ENCODE results near the gene FAM3D. TPM values are rescaled to one million over a fixed set of nuclear protein-coding genes. Genes with fewer than 3 reads are reported as not detected.

Gene FAM3D
- total RNA-seq, 1 experiment from 2014 or later: 0.32 TPM

DNA sequence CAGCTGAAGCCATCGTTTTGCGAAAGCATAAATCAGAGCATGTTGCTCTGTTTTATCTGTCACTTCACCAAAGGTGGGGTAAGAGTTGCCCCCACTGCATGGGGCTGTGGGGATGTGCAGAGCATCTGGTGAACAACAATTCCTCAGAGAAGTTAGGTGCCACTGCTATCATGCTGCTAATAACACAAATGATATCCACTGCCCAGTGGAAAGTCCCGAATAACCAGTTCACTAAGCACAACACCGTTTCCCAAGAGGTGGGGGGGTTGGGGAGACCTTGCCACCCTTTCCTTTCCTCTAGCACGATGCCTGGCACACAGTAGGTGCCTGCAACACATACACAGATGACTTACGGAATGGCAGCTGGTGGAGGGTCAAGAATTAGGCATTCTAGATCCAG, 38.6 kb downstream of the FAM3D start:
- RAD21 ChIA-PET (ENCODE audit: low non-redundant PET in 1 of 2, low total read pairs in 2 of 2, uncharacterized antibody in 2 of 2, unreplicated experiment in 2 of 2): no interaction called here
- no peak overlapping the region for H2AFZ ChIP-seq (ENCODE audit: low read depth, low read length, poor library complexity, severe bottlenecking)

DNA sequence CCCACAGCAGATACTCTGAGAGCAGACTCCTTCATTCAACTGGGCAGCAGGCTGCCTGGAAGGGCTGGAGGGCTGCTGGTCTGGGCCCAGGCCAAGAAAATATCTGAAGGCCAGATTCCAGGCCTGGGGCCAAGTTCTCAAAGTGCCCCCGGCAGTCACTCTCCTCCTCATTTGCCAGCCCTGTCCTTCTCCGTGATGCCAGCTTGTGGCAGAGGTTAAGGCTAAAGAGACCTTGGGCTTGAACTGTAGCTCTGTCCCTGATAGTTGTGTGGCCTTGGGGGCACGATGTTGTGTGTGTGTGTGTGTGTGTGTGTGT, 39.0 kb downstream of the FAM3D start:
- no peaks in the 10 kb centered on the region for H3K9me3 ChIP-seq (ENCODE audit: control insufficient read depth in 1 of 2, insufficient read depth in 1 of 2, low read depth in 1 of 2, low read length in 2 of 2)
- POLR2A ChIA-PET: no interaction called here
- H2AFZ ChIP-seq (ENCODE audit: low read depth, low read length, poor library complexity, severe bottlenecking): no peak overlapping the region
- intact Hi-C loops (cut with micrococcal nuclease): no loop called here
- no TSS peak for BruUV-seq (replicated peaks)
- H3K79me2 ChIP-seq (ENCODE audit: insufficient read depth, low read length): no peaks in the 10 kb centered on the region
- no peaks in the 10 kb centered on the region for H3K36me3 ChIP-seq (ENCODE audit: control insufficient read depth in 1 of 2, insufficient read depth in 2 of 2, low read length in 2 of 2)
- H3K9ac ChIP-seq (ENCODE audit: low read length): no peak overlapping the region
- no peak overlapping the region for H3K4me3 ChIP-seq (replicated peaks in 1 of 2; ENCODE audit: low read depth in 1 of 2, low read length in 2 of 2)
- peaks cover 0 to 3% of the 10 kb centered on the region in 2 experiments; a peak in 1 of 4 replicates for H3K4me1 ChIP-seq (ENCODE audit: control insufficient read depth in 1 of 2, insufficient read depth in 2 of 2, low read length in 2 of 2)
- H3K27me3 ChIP-seq (ENCODE audit: insufficient read depth, low read length): no peaks in the 10 kb centered on the region
- H3K27ac ChIP-seq (ENCODE audit: low read depth, low read length): no peak overlapping the region
- ATAC-seq (no peak), DNase-seq (ENCODE audit: low read depth, low spot score) (no peak)
- RAD21 ChIA-PET (ENCODE audit: low non-redundant PET in 1 of 2, low total read pairs in 2 of 2, uncharacterized antibody in 2 of 2, unreplicated experiment in 2 of 2): no interaction called here
- H3K4me2 ChIP-seq (ENCODE audit: low read length): no peak overlapping the region
- CTCF ChIA-PET: interaction anchor here (0.7 to 1.5 kb wide), 2 partner anchors 11 to 58 kb away, joined by 4 read pairs; no protein-coding TSS in a partner anchor
- TF ChIP-seq EZH2phosphoT487 (IDR thresholded peaks at IDR 0.05; ENCODE audit: borderline replicate concordance): no peak
- no peak for TF ChIP-seq CBX3 (IDR thresholded peaks at IDR 0.05; ENCODE audit: low read depth)
- no peak for TF ChIP-seq JUND (IDR thresholded peaks at IDR 0.05)
- no peak for TF ChIP-seq FOSL1 (IDR thresholded peaks at IDR 0.05; ENCODE audit: low read depth)
- TF ChIP-seq POLR2A (IDR thresholded peaks at IDR 0.05; ENCODE audit: borderline replicate concordance, extremely low read depth, insufficient read depth, insufficient read length): no peak
- no peak for TF ChIP-seq TCF7L2 (IDR thresholded peaks at IDR 0.05; ENCODE audit: borderline replicate concordance, extremely low read depth, insufficient read depth, insufficient read length)
- H3K9me2 ChIP-seq (ENCODE audit: insufficient read depth): no peaks in the 10 kb centered on the region
- no peaks in the 10 kb centered on the region for H4K20me1 ChIP-seq (ENCODE audit: insufficient read depth)

More for the DNA sequence above, 38.6 kb downstream of the FAM3D start:
- CTCF ChIA-PET: interaction anchor here (0.7 to 1.5 kb wide), 3 partner anchors 11 to 321 kb away, joined by 3 to 4 read pairs (median 4); no protein-coding TSS in a partner anchor
- H3K4me1 ChIP-seq (ENCODE audit: control insufficient read depth in 1 of 2, insufficient read depth in 2 of 2, low read length in 2 of 2): peaks cover 0 to 3% of the 10 kb centered on the region in 2 experiments; a peak in 1 of 4 replicates
- intact Hi-C loops (cut with micrococcal nuclease): no loop called here
- no TSS peak for BruUV-seq (replicated peaks)
- POLR2A ChIA-PET: no interaction called here
- no peaks in the 10 kb centered on the region for H3K36me3 ChIP-seq (ENCODE audit: control insufficient read depth in 1 of 2, insufficient read depth in 2 of 2, low read length in 2 of 2)
- TF ChIP-seq ZNF274 (IDR thresholded peaks at IDR 0.05; ENCODE audit: low read depth, low read length): no peak
- TF ChIP-seq POLR2A (IDR thresholded peaks at IDR 0.05; ENCODE audit: borderline replicate concordance, extremely low read depth, insufficient read depth, insufficient read length): no peak
- TF ChIP-seq, protein P1, sequence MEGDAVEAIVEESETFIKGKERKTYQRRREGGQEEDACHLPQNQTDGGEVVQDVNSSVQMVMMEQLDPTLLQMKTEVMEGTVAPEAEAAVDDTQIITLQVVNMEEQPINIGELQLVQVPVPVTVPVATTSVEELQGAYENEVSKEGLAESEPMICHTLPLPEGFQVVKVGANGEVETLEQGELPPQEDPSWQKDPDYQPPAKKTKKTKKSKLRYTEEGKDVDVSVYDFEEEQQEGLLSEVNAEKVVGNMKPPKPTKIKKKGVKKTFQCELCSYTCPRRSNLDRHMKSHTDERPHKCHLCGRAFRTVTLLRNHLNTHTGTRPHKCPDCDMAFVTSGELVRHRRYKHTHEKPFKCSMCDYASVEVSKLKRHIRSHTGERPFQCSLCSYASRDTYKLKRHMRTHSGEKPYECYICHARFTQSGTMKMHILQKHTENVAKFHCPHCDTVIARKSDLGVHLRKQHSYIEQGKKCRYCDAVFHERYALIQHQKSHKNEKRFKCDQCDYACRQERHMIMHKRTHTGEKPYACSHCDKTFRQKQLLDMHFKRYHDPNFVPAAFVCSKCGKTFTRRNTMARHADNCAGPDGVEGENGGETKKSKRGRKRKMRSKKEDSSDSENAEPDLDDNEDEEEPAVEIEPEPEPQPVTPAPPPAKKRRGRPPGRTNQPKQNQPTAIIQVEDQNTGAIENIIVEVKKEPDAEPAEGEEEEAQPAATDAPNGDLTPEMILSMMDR (IDR thresholded peaks at IDR 0.05 in 2 of 3, conservative IDR thresholded peaks at IDR 0.05 in 1 of 3; ENCODE audit: borderline replicate concordance in 1 of 3, insufficient read depth in 1 of 3, low read depth in 2 of 3, low read length in 2 of 3): no peak
- no peak for TF ChIP-seq POLR2AphosphoS5 (IDR thresholded peaks at IDR 0.05; ENCODE audit: low read depth, low read length)
- TF ChIP-seq, protein P2, sequence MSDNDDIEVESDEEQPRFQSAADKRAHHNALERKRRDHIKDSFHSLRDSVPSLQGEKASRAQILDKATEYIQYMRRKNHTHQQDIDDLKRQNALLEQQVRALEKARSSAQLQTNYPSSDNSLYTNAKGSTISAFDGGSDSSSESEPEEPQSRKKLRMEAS (IDR thresholded peaks at IDR 0.05): no peak
- TF ChIP-seq ZFX (IDR thresholded peaks at IDR 0.05): no peak
- no peak for TF ChIP-seq FOSL1 (IDR thresholded peaks at IDR 0.05; ENCODE audit: low read depth)
- TF ChIP-seq SRF (IDR thresholded peaks at IDR 0.05; ENCODE audit: low read depth): no peak
- TF ChIP-seq SP1 (IDR thresholded peaks at IDR 0.05; ENCODE audit: low read depth): no peak
- DNase-seq (ENCODE audit: low read depth, low spot score) (no peak), ATAC-seq (no peak)
- H3K27me3 ChIP-seq (ENCODE audit: insufficient read depth, low read length): no peaks in the 10 kb centered on the region
- H4K20me1 ChIP-seq (ENCODE audit: insufficient read depth): no peaks in the 10 kb centered on the region
- no peak overlapping the region for H3K27ac ChIP-seq (ENCODE audit: low read depth, low read length)
- no peak overlapping the region for H3K4me2 ChIP-seq (ENCODE audit: low read length)
- H3K79me2 ChIP-seq (ENCODE audit: insufficient read depth, low read length): no peaks in the 10 kb centered on the region
- no peak overlapping the region for H3K9ac ChIP-seq (ENCODE audit: low read length)
- H3K4me3 ChIP-seq (replicated peaks in 1 of 2; ENCODE audit: low read depth in 1 of 2, low read length in 2 of 2): no peak overlapping the region
- no peaks in the 10 kb centered on the region for H3K9me2 ChIP-seq (ENCODE audit: insufficient read depth)
- no peaks in the 10 kb centered on the region for H3K9me3 ChIP-seq (ENCODE audit: control insufficient read depth in 1 of 2, insufficient read depth in 1 of 2, low read depth in 1 of 2, low read length in 2 of 2)
